IMR-90 (cell line): Measurements from ENCODE around the gene CFAP70. TPM values are rescaled to one million over a fixed set of nuclear protein-coding genes. Genes with fewer than 3 reads are reported as not detected.
A peak's percentile ranks its signal among the peaks of the same experiment; 100 is the strongest.

Experiments
- ATAC-seq: fragments of 200-7000 bp; cut with Tn5 transposase; 2 replicates; pipeline ENCODE4 v1.9.1; 2020; ENCODE audit warnings: low read depth, mild to moderate bottlenecking, moderate library complexity
- BruUV-seq: library from RNA; stranded (reverse); fragments of 400-500 nt; replicated peaks from 2 replicates; lab custom pipeline; 2021; lab: Mats Ljungman, UMichigan
- CTCF ChIA-PET: fragments of 300-600 bp; formaldehyde crosslinking; extraction: SDS; loops from one replicate; lab custom pipeline; 2021; ENCODE audit warnings: antibody characterized with exemption; lab: Yijun Ruan, JAX
- POLR2A ChIA-PET: fragments of 300-600 bp; sonication (Branson Sonifier 250); formaldehyde crosslinking; loops from one replicate; lab custom pipeline; 2022; ENCODE audit warnings: antibody characterized with exemption; ENCODE audit not compliant: unreplicated experiment; lab: Charles Lee
- DNase-seq: peaks from one replicate; pipeline ENCODE4 v3.0.0; 2013
- H2AFZ ChIP-seq: replicated peaks from 2 replicates; pipeline ENCODE3; 2013; ENCODE audit warnings: low read length, mild to moderate bottlenecking; ENCODE audit not compliant: poor library complexity
- H2AK5ac ChIP-seq: 2 replicates; pipeline ENCODE4 v1.6.1; 2013; ENCODE audit warnings: low read depth, low read length, inconsistent platforms
- H2AK9ac ChIP-seq: replicated peaks from 2 replicates; pipeline ENCODE3; 2013; ENCODE audit warnings: mild to moderate bottlenecking, low read depth, low read length, moderate library complexity; ENCODE audit not compliant: poor library complexity
- H2BK120ac ChIP-seq: 2 replicates; pipeline ENCODE4 v1.6.1; 2013; ENCODE audit warnings: low read depth, low read length, inconsistent platforms
- H2BK15ac ChIP-seq: 3 replicates; pipeline ENCODE4 v1.6.1; 2013; ENCODE audit warnings: low read depth, low read length, inconsistent platforms
- H2BK20ac ChIP-seq: 2 replicates; pipeline ENCODE4 v1.6.1; 2013; ENCODE audit warnings: low read depth, mild to moderate bottlenecking, inconsistent platforms, low read length, moderate library complexity
- H2BK5ac ChIP-seq: 2 replicates; pipeline ENCODE4 v1.6.1; 2013; ENCODE audit warnings: mild to moderate bottlenecking, low read depth, low read length, inconsistent platforms; ENCODE audit not compliant: poor library complexity, severe bottlenecking
- H3K14ac ChIP-seq: replicated peaks from 2 replicates; pipeline ENCODE4 v1.6.1; 2013; ENCODE audit warnings: low read depth, low read length, inconsistent platforms
- H3K18ac ChIP-seq: 2 replicates; pipeline ENCODE4 v1.6.1; 2013; ENCODE audit warnings: low read depth, low read length, control low read depth
- H3K23ac ChIP-seq: 2 replicates; pipeline ENCODE4 v1.6.1; 2013; ENCODE audit warnings: low read depth, low read length, inconsistent platforms
- H3K27ac ChIP-seq: 2 replicates; pipeline ENCODE4 v1.5.1; 2013; ENCODE audit warnings: mild to moderate bottlenecking, control low read depth, low read length; ENCODE audit not compliant: insufficient read depth
- H3K27me3 ChIP-seq: 2 replicates; pipeline ENCODE4 v1.6.1; 2013; ENCODE audit warnings: low read length; ENCODE audit not compliant: control insufficient read depth, insufficient read depth
- H3K36me3 ChIP-seq: 2 replicates; pipeline ENCODE4 v1.6.1; 2013; ENCODE audit warnings: low read length, mixed read lengths; ENCODE audit not compliant: control insufficient read depth, insufficient read depth
- H3K4ac ChIP-seq: 2 replicates; pipeline ENCODE4 v1.6.1; 2013; ENCODE audit warnings: low read depth, low read length, inconsistent platforms
- H3K4me1 ChIP-seq: 2 replicates; pipeline ENCODE4 v1.6.1; 2013; ENCODE audit warnings: low read length, mixed read lengths; ENCODE audit not compliant: control insufficient read depth, insufficient read depth
- H3K4me2 ChIP-seq: 2 replicates; pipeline ENCODE4 v1.6.1; 2013; ENCODE audit warnings: low read depth, mild to moderate bottlenecking, control low read depth, low read length, moderate library complexity
- H3K4me3 ChIP-seq: 2 replicates; pipeline ENCODE4 v1.5.1; 2013; ENCODE audit warnings: low read depth, mild to moderate bottlenecking, control low read depth, low read length, moderate library complexity; ENCODE audit not compliant: insufficient read depth
- H3K56ac ChIP-seq: 2 replicates; pipeline ENCODE4 v1.6.1; 2013; ENCODE audit warnings: low read length, inconsistent platforms; ENCODE audit not compliant: insufficient read depth; ENCODE audit errors: extremely low read depth
- H3K79me1 ChIP-seq, 2 experiments: 2 replicates each; pipeline ENCODE4 v1.6.1; 2013; ENCODE audit warnings: low read length in 2 of 2, inconsistent platforms in 1 of 2, low read depth in 1 of 2
- H3K9ac ChIP-seq: 2 replicates; pipeline ENCODE4 v1.6.1; 2013; ENCODE audit warnings: low read depth, low read length, control low read depth
- H3K9me1 ChIP-seq: 2 replicates; pipeline ENCODE4 v1.6.1; 2013; ENCODE audit warnings: low read length, inconsistent platforms; ENCODE audit not compliant: insufficient read depth
- H3K9me3 ChIP-seq: 2 replicates; pipeline ENCODE4 v1.6.1; 2013; ENCODE audit warnings: low read length; ENCODE audit not compliant: control insufficient read depth, insufficient read depth
- H4K20me1 ChIP-seq: 2 replicates; pipeline ENCODE4 v1.6.1; 2013; ENCODE audit warnings: low read length, inconsistent platforms; ENCODE audit not compliant: insufficient read depth
- H4K5ac ChIP-seq: 2 replicates; pipeline ENCODE4 v1.6.1; 2013; ENCODE audit warnings: mild to moderate bottlenecking, low read depth, low read length, control low read depth
- H4K8ac ChIP-seq, 2 experiments: 2 replicates each; pipeline ENCODE4 v1.6.1; 2013; ENCODE audit warnings: low read depth in 2 of 2, low read length in 2 of 2, control low read depth in 1 of 2, inconsistent platforms in 1 of 2
- H4K91ac ChIP-seq: 2 replicates; pipeline ENCODE4 v1.6.1; 2013; ENCODE audit warnings: low read depth, low read length, inconsistent platforms; ENCODE audit not compliant: insufficient read depth
- FOS ChIP-seq: fragments of 150-350 bp; IDR thresholded peaks from 2 replicates; pipeline ENCODE4 v1.6.1; 2016; ENCODE audit warnings: low read depth, low read length
- MAFK ChIP-seq: IDR thresholded peaks from 2 replicates; pipeline ENCODE4 v1.6.1; 2012; ENCODE audit warnings: low read depth, low read length, improper control_type of control experiment
- WGBS, 2 experiments: methylation state at CpG; one replicate each; pipeline versions ENCODE4 v1.1.5 to v1.1.7; 2013; ENCODE audit warnings: missing lambda C conversion rate in 2 of 2; ENCODE audit not compliant: insufficient read length in 1 of 2; ENCODE audit errors: extremely low coverage in 2 of 2; 5-methylcytosine and 5-hydroxymethylcytosine counted together
- dilution Hi-C: fragments of 300-500 bp; cut with HindIII; formaldehyde crosslinking; loops from one replicate; pipeline ENCODE4 v1.14.3; 2018; ENCODE audit warnings: low sequenced_read_pairs; ENCODE audit not compliant: unreplicated experiment
- in situ Hi-C: fragments of 300-500 bp; cut with MboI; formaldehyde crosslinking; loops from 3 replicates; pipeline ENCODE4 v1.14.3; 2019; ENCODE audit warnings: low sequenced_read_pairs, inconsistent platforms, mixed read lengths
- intact Hi-C: fragments of 100-400 bp; cut with micrococcal nuclease; formaldehyde crosslinking; loops from 2 replicates; pipeline ENCODE4 v1.10.0; 2022
- polyA plus RNA-seq, 3 experiments: library from polyadenylated mRNA; depleted of rRNA; stranded (reverse); fragments of >200 nt; gene quantifications; 2 replicates each; pipeline ENCODE4 v1.2.3, GENCODE V29; 2012; ENCODE audit warnings: low replicate concordance in 1 of 3
- total RNA-seq: library from RNA; depleted of rRNA; stranded (reverse); fragments of >200 nt; gene quantifications from 2 replicates; pipeline ENCODE4 v1.2.3, GENCODE V29; 2012

CFAP70 gene
- total and polyA plus RNA-seq, 2 of the 4 experiments (the other 2 are of a cell fraction): 0.15 to 0.18 TPM

DNA sequence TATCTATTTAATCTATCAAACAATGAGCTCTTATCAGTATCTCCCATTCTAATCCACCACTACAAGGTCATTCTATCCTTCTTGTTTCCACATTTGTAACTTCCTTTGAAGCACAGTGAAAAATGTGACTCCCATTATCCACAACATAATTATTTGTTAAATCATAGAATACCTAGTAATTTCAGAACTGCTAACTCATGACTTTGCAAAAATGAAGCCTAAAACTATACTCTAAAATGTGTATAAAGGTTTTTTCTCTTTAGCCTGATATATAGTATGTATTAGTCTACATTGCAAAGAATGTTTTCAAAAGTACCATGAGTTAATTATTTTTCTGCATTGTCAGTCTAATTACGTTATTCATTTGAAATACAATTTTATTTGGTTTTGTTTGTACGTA, 94.2 kb downstream of the CFAP70 start:
- no peaks in the 10 kb centered on the region for H3K9me3 ChIP-seq
- H3K14ac ChIP-seq: no peak overlapping the region
- H3K56ac ChIP-seq: no peak overlapping the region
- WGBS, 2 experiments: no CpG with 5 or more reads among the region's 2 CpGs
- no peak overlapping the region for H3K4ac ChIP-seq
- H3K9me1 ChIP-seq: no peaks in the 10 kb centered on the region
- CTCF ChIA-PET: no interaction called here
- no peak overlapping the region for H4K8ac ChIP-seq
- no peak overlapping the region for H2AFZ ChIP-seq
- no peak overlapping the region for H2BK120ac ChIP-seq
- no peak overlapping the region for H3K27ac ChIP-seq
- no peaks in the 10 kb centered on the region for H4K20me1 ChIP-seq
- dilution Hi-C loops (no loop called here), in situ Hi-C loops (loop anchor here (25.0 kb wide), 1 partner anchor 373 kb away; the partner anchor contains the start of gene MYOZ1), intact Hi-C loops (loop anchor here (5.0 kb wide), 1 partner anchor 378 kb away; the partner anchor contains the start of gene MYOZ1)
- DNase-seq: no peak
- H2BK15ac ChIP-seq: no peak overlapping the region
- ATAC-seq: no peak
- H4K91ac ChIP-seq: no peak overlapping the region
- H2AK5ac ChIP-seq: no peak overlapping the region
- H3K18ac ChIP-seq: no peak overlapping the region
- H2BK5ac ChIP-seq: no peak overlapping the region
- no peak overlapping the region for H3K23ac ChIP-seq
- H3K4me2 ChIP-seq: no peak overlapping the region
- no TSS peak for BruUV-seq
- peaks cover 14% of the 10 kb centered on the region for H3K27me3 ChIP-seq
- no peak overlapping the region for H3K9ac ChIP-seq
- no peaks in the 10 kb centered on the region for H3K36me3 ChIP-seq
- H3K4me1 ChIP-seq: no peaks in the 10 kb centered on the region
- POLR2A ChIA-PET: no interaction called here
- no peaks in the 10 kb centered on the region for H3K79me1 ChIP-seq
- TF ChIP-seq MAFK (peak; percentile 17; the same call in 1 of the 2 replicates), FOS (no peak)
- no peak overlapping the region for H2AK9ac ChIP-seq
- H4K5ac ChIP-seq: no peak overlapping the region
- no peak overlapping the region for H3K4me3 ChIP-seq
- H2BK20ac ChIP-seq: no peak overlapping the region
